ENCODE results near the gene PRPF19.

GRCh38 chr11:60922906-60923305, 16.5 kb upstream of the PRPF19 start:
- TF ChIP-seq POLR2A (IDR thresholded peaks at IDR 0.05): no peak
- no peak for TF ChIP-seq CTCF (IDR thresholded peaks at IDR 0.05)
- TF ChIP-seq EP300 (IDR thresholded peaks at IDR 0.05): no peak
- no peak for TF ChIP-seq POLR2AphosphoS5 (IDR thresholded peaks at IDR 0.05)
